HepG2 (cell line): ENCODE results near the gene CYP4F8. TPM values are rescaled to one million over a fixed set of nuclear protein-coding genes. Genes with fewer than 3 reads are reported as not detected.
A peak's percentile ranks its signal among the peaks of the same experiment; 100 is the strongest.

ENCODE experiments used
- CCDC6 ChIP-seq: sonication (generic); formaldehyde crosslinking; IDR thresholded peaks from 2 replicates; pipeline ENCODE4 v1.8.1; 2022; ENCODE audit warnings: mild to moderate bottlenecking, missing genetic modification reagents, moderate library complexity
- FOXA1 ChIP-seq, 2 experiments: fragments of 450-650 bp in 1 of 2; sonication (generic) in 1 of 2; formaldehyde crosslinking in 1 of 2; IDR thresholded peaks; 2 replicates each; pipeline versions ENCODE4 v1.4.0 to v1.6.1; 2016 to 2020; ENCODE audit warnings: missing genetic modification reagents in 1 of 2
- HHEX ChIP-seq: IDR thresholded peaks from 2 replicates; pipeline ENCODE4 v1.6.1; 2016; ENCODE audit warnings: control low read depth
- NFYC ChIP-seq: IDR thresholded peaks from 2 replicates; pipeline ENCODE4 v1.6.1; 2016; ENCODE audit warnings: missing genetic modification reagents, missing compliant biosample characterization
- PHF21A ChIP-seq: sonication (generic); formaldehyde crosslinking; IDR thresholded peaks from 2 replicates; pipeline ENCODE4 v1.5.0; 2020; ENCODE audit warnings: mild to moderate bottlenecking, missing genetic modification reagents
- POLR2A ChIP-seq, 2 experiments: IDR thresholded peaks; 2 replicates each; pipeline ENCODE4 v1.6.1; 2011; ENCODE audit warnings: low read depth in 2 of 2, low read length in 2 of 2, mild to moderate bottlenecking in 1 of 2, moderate library complexity in 1 of 2; ENCODE audit not compliant: insufficient read depth in 1 of 2
- POLR2G ChIP-seq: fragments of 200-400 bp; formaldehyde crosslinking; IDR thresholded peaks from 2 replicates; pipeline ENCODE4 v1.6.1; 2018; ENCODE audit warnings: mild to moderate bottlenecking, low read depth, low read length, moderate library complexity
- TFAP4 ChIP-seq: sonication (generic); IDR thresholded peaks from 2 replicates; pipeline ENCODE4 v1.6.1; 2016; ENCODE audit warnings: low read depth, borderline replicate concordance
- ZBTB44 ChIP-seq: sonication (generic); formaldehyde crosslinking; IDR thresholded peaks from 2 replicates; pipeline ENCODE4 v1.4.0; 2020; ENCODE audit warnings: missing genetic modification reagents
- ZEB1 ChIP-seq: IDR thresholded peaks from 2 replicates; pipeline ENCODE4 v1.6.1; 2012; ENCODE audit warnings: mild to moderate bottlenecking, low read depth, inconsistent platforms; ENCODE audit not compliant: insufficient replicate concordance
- ZNF275 ChIP-seq: sonication (generic); formaldehyde crosslinking; IDR thresholded peaks from 2 replicates; pipeline ENCODE4 v1.8.0; 2022; ENCODE audit warnings: missing genetic modification reagents, mild to moderate bottlenecking, inconsistent platforms, borderline replicate concordance
- ZNF34 ChIP-seq: sonication (generic); formaldehyde crosslinking; IDR thresholded peaks from 2 replicates; pipeline ENCODE4 v1.4.0; 2020; ENCODE audit warnings: mild to moderate bottlenecking, missing genetic modification reagents, borderline replicate concordance
- ZNF768 ChIP-seq: sonication (generic); formaldehyde crosslinking; IDR thresholded peaks from 2 replicates; pipeline ENCODE4 v1.4.0; 2020; ENCODE audit warnings: missing genetic modification reagents
- ZNF780A ChIP-seq: sonication (generic); formaldehyde crosslinking; IDR thresholded peaks from 2 replicates; pipeline ENCODE4 v1.8.0; 2022; ENCODE audit warnings: mild to moderate bottlenecking, missing genetic modification reagents, moderate library complexity
- ZSCAN29 ChIP-seq: sonication (generic); formaldehyde crosslinking; conservative IDR thresholded peaks from 2 replicates; pipeline ENCODE4 v1.4.0; 2020; ENCODE audit warnings: mild to moderate bottlenecking, missing genetic modification reagents
- polyA plus RNA-seq, 8 experiments: library from polyadenylated mRNA; depleted of rRNA in 3 of 8; stranded (reverse) in 7 of 8; unstranded in 1 of 8; fragments of >200 nt; fragmentation: Illumina TruSeq in 4 of 8; extraction: Trizol in 4 of 8; gene quantifications; 2 replicates each; pipeline versions ENCODE4 v1.2.1 to v1.2.3, GENCODE V29; 2011 to 2016; ENCODE audit warnings: low read depth in 4 of 8, missing spikeins in 1 of 8, mixed read lengths in 1 of 8; ENCODE audit not compliant: insufficient read depth in 1 of 8
- total RNA-seq, 5 experiments: library from RNA; depleted of rRNA; stranded (reverse); fragments of >200 nt; fragmentation: Illumina TruSeq; extraction: Trizol; gene quantifications; 2 replicates each; pipeline ENCODE4 v1.2.3, GENCODE V29; 2016; ENCODE audit warnings: low read depth in 1 of 5
- TF ChIP-seq, protein P1 (sequence below): sonication (generic); formaldehyde crosslinking; IDR thresholded peaks from 2 replicates; pipeline ENCODE4 v1.4.0; 2020; ENCODE audit warnings: missing genetic modification reagents
- TF ChIP-seq, protein P2 (sequence below): sonication (generic); formaldehyde crosslinking; IDR thresholded peaks from 2 replicates; pipeline ENCODE4 v1.5.0; 2020; ENCODE audit warnings: missing genetic modification reagents

CYP4F8 gene
- total and polyA plus RNA-seq, 2 of the 13 experiments (the other 11 are each of a cell fraction or from before 2014, with no cell fraction given), result not detected

- TF ChIP-seq, protein P1, sequence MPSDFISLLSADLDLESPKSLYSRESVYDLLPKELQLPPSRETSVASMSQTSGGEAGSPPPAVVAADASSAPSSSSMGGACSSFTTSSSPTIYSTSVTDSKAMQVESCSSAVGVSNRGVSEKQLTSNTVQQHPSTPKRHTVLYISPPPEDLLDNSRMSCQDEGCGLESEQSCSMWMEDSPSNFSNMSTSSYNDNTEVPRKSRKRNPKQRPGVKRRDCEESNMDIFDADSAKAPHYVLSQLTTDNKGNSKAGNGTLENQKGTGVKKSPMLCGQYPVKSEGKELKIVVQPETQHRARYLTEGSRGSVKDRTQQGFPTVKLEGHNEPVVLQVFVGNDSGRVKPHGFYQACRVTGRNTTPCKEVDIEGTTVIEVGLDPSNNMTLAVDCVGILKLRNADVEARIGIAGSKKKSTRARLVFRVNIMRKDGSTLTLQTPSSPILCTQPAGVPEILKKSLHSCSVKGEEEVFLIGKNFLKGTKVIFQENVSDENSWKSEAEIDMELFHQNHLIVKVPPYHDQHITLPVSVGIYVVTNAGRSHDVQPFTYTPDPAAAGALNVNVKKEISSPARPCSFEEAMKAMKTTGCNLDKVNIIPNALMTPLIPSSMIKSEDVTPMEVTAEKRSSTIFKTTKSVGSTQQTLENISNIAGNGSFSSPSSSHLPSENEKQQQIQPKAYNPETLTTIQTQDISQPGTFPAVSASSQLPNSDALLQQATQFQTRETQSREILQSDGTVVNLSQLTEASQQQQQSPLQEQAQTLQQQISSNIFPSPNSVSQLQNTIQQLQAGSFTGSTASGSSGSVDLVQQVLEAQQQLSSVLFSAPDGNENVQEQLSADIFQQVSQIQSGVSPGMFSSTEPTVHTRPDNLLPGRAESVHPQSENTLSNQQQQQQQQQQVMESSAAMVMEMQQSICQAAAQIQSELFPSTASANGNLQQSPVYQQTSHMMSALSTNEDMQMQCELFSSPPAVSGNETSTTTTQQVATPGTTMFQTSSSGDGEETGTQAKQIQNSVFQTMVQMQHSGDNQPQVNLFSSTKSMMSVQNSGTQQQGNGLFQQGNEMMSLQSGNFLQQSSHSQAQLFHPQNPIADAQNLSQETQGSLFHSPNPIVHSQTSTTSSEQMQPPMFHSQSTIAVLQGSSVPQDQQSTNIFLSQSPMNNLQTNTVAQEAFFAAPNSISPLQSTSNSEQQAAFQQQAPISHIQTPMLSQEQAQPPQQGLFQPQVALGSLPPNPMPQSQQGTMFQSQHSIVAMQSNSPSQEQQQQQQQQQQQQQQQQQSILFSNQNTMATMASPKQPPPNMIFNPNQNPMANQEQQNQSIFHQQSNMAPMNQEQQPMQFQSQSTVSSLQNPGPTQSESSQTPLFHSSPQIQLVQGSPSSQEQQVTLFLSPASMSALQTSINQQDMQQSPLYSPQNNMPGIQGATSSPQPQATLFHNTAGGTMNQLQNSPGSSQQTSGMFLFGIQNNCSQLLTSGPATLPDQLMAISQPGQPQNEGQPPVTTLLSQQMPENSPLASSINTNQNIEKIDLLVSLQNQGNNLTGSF, result no peak
- TF ChIP-seq ZBTB44 (no peak), ZNF768 (CRISPR knock-in tag) (peak; percentile 84), ZEB1 (no peak), POLR2A (IDR thresholded peaks at IDR 0.05; ENCODE audit: insufficient read depth in 1 of 2, low read depth in 2 of 2, low read length in 2 of 2) (peak in 1 of 2 experiments; percentile 38; a peak in 1 of 4 replicates), ZNF34 (CRISPR knock-in tag) (no peak), FOXA1 (IDR thresholded peaks at IDR 0.05) (no peak), FOXA1 (CRISPR knock-in tag; IDR thresholded peaks at IDR 0.05) (no peak), PHF21A (CRISPR knock-in tag) (no peak; the same call in 1 of the 2 replicates), ZSCAN29 (CRISPR knock-in tag) (no peak), CCDC6 (CRISPR knock-in tag) (peak; percentile 67; the same call in 1 of the 2 replicates), TFAP4 (no peak), ZNF275 (CRISPR knock-in tag) (no peak), NFYC (CRISPR knock-in tag) (no peak), POLR2G (0 out of 2 replicates have a peak, but pooled peaks have one; percentile 40), ZNF780A (CRISPR knock-in tag) (no peak), HHEX (CRISPR knock-in tag) (no peak)
- TF ChIP-seq, protein P2, sequence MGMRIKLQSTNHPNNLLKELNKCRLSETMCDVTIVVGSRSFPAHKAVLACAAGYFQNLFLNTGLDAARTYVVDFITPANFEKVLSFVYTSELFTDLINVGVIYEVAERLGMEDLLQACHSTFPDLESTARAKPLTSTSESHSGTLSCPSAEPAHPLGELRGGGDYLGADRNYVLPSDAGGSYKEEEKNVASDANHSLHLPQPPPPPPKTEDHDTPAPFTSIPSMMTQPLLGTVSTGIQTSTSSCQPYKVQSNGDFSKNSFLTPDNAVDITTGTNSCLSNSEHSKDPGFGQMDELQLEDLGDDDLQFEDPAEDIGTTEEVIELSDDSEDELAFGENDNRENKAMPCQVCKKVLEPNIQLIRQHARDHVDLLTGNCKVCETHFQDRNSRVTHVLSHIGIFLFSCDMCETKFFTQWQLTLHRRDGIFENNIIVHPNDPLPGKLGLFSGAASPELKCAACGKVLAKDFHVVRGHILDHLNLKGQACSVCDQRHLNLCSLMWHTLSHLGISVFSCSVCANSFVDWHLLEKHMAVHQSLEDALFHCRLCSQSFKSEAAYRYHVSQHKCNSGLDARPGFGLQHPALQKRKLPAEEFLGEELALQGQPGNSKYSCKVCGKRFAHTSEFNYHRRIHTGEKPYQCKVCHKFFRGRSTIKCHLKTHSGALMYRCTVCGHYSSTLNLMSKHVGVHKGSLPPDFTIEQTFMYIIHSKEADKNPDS, result no peak
Observed at GRCh38 chr19:15584541-15585115, 30.4 kb upstream of the CYP4F8 start (continued).
